HEK293 (cell line): Measurements from ENCODE around the gene ATMIN.

Experiments
- CTCF ChIA-PET: fragments of 350-600 bp; formaldehyde crosslinking; extraction: SDS; loops from one replicate; lab custom pipeline; 2021; ENCODE audit warnings: antibody characterized with exemption; lab: Yijun Ruan, JAX
- POLR2A ChIA-PET: fragments of 300-600 bp; formaldehyde crosslinking; extraction: SDS; loops from one replicate; lab custom pipeline; 2020; ENCODE audit warnings: antibody characterized with exemption, inconsistent platforms; lab: Yijun Ruan, JAX
- H3K27ac ChIP-seq: fragments of 200-500 bp; sonication (Bioruptor generic); 2 replicates; pipeline ENCODE4 v1.5.1; 2014; ENCODE audit warnings: low read depth, low read length, control low read depth, inconsistent platforms; ENCODE audit errors: extremely low read depth
- H3K36me3 ChIP-seq, 2 experiments: fragments of 200-500 bp in 1 of 2; sonication (Bioruptor generic) in 1 of 2; 1 replicate in 1 of 2; 2 replicates in 1 of 2; pipeline ENCODE4 v1.5.1; 2014 to 2017; ENCODE audit warnings: inconsistent platforms in 2 of 2, low read length in 2 of 2; ENCODE audit not compliant: control insufficient read depth in 2 of 2, insufficient read depth in 1 of 2
- H3K4me1 ChIP-seq: fragments of 200-500 bp; sonication (Bioruptor generic); 2 replicates; pipeline ENCODE4 v1.5.1; 2014; ENCODE audit warnings: mild to moderate bottlenecking, low read length, inconsistent platforms; ENCODE audit not compliant: control insufficient read depth, insufficient read depth
- H3K4me3 ChIP-seq: 2 replicates; pipeline ENCODE4 v1.5.1; 2011; ENCODE audit warnings: low read depth, mild to moderate bottlenecking, control low read depth, low read length, moderate library complexity
- H3K9me3 ChIP-seq: fragments of 200-500 bp; sonication (Bioruptor generic); 2 replicates; pipeline ENCODE4 v1.5.1; 2014; ENCODE audit warnings: low read depth, low read length, inconsistent platforms; ENCODE audit not compliant: control insufficient read depth, insufficient read depth
- KLF1 ChIP-seq: fragments of 450-650 bp; formaldehyde crosslinking; IDR thresholded peaks from 2 replicates; pipeline ENCODE4 v1.5.1; 2016; ENCODE audit warnings: missing biosample characterization, missing genetic modification characterization
- KLF10 ChIP-seq: fragments of 450-650 bp; IDR thresholded peaks from 2 replicates; pipeline ENCODE4 v1.5.1; 2018; ENCODE audit warnings: missing biosample characterization, mild to moderate bottlenecking, missing genetic modification characterization
- MYNN ChIP-seq: fragments of 450-650 bp; formaldehyde crosslinking; IDR thresholded peaks from 2 replicates; pipeline ENCODE4 v1.5.1; 2016; ENCODE audit warnings: missing biosample characterization, missing genetic modification characterization, borderline replicate concordance
- SALL2 ChIP-seq: fragments of 450-650 bp; formaldehyde crosslinking; IDR thresholded peaks from 2 replicates; pipeline ENCODE4 v1.5.0; 2017; ENCODE audit warnings: missing biosample characterization, mild to moderate bottlenecking, missing genetic modification characterization, borderline replicate concordance
- ZFP37 ChIP-seq: fragments of 450-650 bp; formaldehyde crosslinking; IDR thresholded peaks from 2 replicates; pipeline ENCODE4 v1.5.1; 2016; ENCODE audit warnings: missing biosample characterization, missing genetic modification characterization
- ZFP41 ChIP-seq: fragments of 450-650 bp; formaldehyde crosslinking; IDR thresholded peaks from 2 replicates; pipeline ENCODE4 v1.5.1; 2016; ENCODE audit warnings: missing biosample characterization, missing genetic modification characterization, borderline replicate concordance
- ZNF146 ChIP-seq: fragments of 450-650 bp; formaldehyde crosslinking; IDR thresholded peaks from 2 replicates; pipeline ENCODE4 v1.5.1; 2016; ENCODE audit warnings: missing biosample characterization, missing genetic modification characterization
- ZNF324 ChIP-seq: fragments of 450-650 bp; formaldehyde crosslinking; IDR thresholded peaks from 2 replicates; pipeline ENCODE4 v1.5.1; 2016; ENCODE audit warnings: missing biosample characterization, missing genetic modification characterization
- ZNF510 ChIP-seq: fragments of 450-650 bp; formaldehyde crosslinking; IDR thresholded peaks from 2 replicates; pipeline ENCODE4 v1.5.1; 2018; ENCODE audit warnings: mild to moderate bottlenecking, missing genetic modification characterization, missing biosample characterization; ENCODE audit not compliant: insufficient replicate concordance
- ZNF596 ChIP-seq: fragments of 450-650 bp; IDR thresholded peaks from 2 replicates; pipeline ENCODE4 v1.5.0; 2018; ENCODE audit warnings: missing biosample characterization, mild to moderate bottlenecking, missing genetic modification characterization, moderate library complexity
- ZNF600 ChIP-seq: fragments of 450-650 bp; formaldehyde crosslinking; IDR thresholded peaks from 2 replicates; pipeline ENCODE4 v1.5.1; 2016; ENCODE audit warnings: missing biosample characterization, missing genetic modification characterization
- ZNF837 ChIP-seq: fragments of 450-650 bp; formaldehyde crosslinking; IDR thresholded peaks from 2 replicates; pipeline ENCODE4 v1.5.1; 2016; ENCODE audit warnings: missing biosample characterization, missing genetic modification characterization
- TF ChIP-seq, protein P1 (sequence below): fragments of 450-650 bp; formaldehyde crosslinking; conservative IDR thresholded peaks from 2 replicates; pipeline ENCODE4 v1.5.1; 2016; ENCODE audit warnings: low read depth, missing biosample characterization, missing genetic modification characterization
- TF ChIP-seq, protein P2 (sequence below): IDR thresholded peaks from 2 replicates; pipeline ENCODE4 v1.6.1; 2011; ENCODE audit warnings: mild to moderate bottlenecking, low read depth, low read length, borderline replicate concordance
- TF ChIP-seq, protein P3 (sequence below): fragments of 450-650 bp; formaldehyde crosslinking; IDR thresholded peaks from 2 replicates; pipeline ENCODE4 v1.5.1; 2016; ENCODE audit warnings: missing biosample characterization, missing genetic modification characterization, low read depth
- TF ChIP-seq, protein P4 (sequence below): fragments of 450-650 bp; formaldehyde crosslinking; IDR thresholded peaks from 2 replicates; pipeline ENCODE4 v1.5.1; 2016; ENCODE audit warnings: missing biosample characterization, missing genetic modification characterization
- TF ChIP-seq, protein P5 (sequence below): fragments of 450-650 bp; formaldehyde crosslinking; IDR thresholded peaks from 2 replicates; pipeline ENCODE4 v1.5.1; 2016; ENCODE audit warnings: missing biosample characterization, missing genetic modification characterization

The ATMIN gene

DNA sequence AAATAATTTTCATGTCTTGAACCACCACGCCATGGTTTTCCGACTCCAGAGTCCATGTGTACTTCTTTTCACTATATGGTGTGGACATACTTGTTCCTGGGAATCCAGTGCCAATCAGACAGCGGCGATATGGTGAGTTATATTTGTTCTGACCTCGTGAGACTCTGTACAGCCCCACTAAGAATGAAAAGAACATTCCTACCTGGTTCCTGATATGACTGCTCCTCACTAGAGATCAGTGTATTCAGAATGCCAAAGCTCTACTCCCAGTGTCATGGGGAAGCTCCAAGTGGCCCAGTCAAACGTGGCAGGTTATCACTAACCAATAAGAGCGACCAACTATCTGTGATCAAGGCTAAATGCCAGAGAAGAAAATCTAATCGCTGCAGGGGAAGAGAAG lies 35.3 kb downstream of the ATMIN start (continued):
- TF ChIP-seq, protein P1, sequence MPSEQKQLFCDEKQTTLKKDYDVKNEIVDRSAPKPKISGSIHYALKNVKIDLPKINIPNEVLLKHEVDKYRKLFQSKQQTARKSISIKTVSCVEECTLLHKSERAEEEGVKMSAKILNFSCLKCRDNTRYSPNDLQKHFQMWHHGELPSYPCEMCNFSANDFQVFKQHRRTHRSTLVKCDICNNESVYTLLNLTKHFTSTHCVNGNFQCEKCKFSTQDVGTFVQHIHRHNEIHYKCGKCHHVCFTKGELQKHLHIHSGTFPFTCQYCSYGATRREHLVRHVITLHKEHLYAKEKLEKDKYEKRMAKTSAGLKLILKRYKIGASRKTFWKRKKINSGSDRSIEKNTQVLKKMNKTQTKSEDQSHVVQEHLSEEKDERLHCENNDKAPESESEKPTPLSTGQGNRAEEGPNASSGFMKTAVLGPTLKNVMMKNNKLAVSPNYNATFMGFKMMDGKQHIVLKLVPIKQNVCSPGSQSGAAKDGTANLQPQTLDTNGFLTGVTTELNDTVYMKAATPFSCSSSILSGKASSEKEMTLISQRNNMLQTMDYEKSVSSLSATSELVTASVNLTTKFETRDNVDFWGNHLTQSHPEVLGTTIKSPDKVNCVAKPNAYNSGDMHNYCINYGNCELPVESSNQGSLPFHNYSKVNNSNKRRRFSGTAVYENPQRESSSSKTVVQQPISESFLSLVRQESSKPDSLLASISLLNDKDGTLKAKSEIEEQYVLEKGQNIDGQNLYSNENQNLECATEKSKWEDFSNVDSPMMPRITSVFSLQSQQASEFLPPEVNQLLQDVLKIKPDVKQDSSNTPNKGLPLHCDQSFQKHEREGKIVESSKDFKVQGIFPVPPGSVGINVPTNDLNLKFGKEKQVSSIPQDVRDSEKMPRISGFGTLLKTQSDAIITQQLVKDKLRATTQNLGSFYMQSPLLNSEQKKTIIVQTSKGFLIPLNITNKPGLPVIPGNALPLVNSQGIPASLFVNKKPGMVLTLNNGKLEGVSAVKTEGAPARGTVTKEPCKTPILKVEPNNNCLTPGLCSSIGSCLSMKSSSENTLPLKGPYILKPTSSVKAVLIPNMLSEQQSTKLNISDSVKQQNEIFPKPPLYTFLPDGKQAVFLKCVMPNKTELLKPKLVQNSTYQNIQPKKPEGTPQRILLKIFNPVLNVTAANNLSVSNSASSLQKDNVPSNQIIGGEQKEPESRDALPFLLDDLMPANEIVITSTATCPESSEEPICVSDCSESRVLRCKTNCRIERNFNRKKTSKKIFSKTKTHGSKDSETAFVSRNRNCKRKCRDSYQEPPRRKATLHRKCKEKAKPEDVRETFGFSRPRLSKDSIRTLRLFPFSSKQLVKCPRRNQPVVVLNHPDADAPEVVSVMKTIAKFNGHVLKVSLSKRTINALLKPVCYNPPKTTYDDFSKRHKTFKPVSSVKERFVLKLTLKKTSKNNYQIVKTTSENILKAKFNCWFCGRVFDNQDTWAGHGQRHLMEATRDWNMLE (tag by site-specific recombination), result no peak
- TF ChIP-seq ZNF596 (no peak), ZNF146 (tag by site-specific recombination) (no peak), KLF10 (tag by site-specific recombination) (no peak), ZNF600 (tag by site-specific recombination) (no peak), ZNF510 (tag by site-specific recombination) (no peak), ZFP37 (tag by site-specific recombination) (no peak), ZNF837 (tag by site-specific recombination) (no peak)
- TF ChIP-seq, protein P2, sequence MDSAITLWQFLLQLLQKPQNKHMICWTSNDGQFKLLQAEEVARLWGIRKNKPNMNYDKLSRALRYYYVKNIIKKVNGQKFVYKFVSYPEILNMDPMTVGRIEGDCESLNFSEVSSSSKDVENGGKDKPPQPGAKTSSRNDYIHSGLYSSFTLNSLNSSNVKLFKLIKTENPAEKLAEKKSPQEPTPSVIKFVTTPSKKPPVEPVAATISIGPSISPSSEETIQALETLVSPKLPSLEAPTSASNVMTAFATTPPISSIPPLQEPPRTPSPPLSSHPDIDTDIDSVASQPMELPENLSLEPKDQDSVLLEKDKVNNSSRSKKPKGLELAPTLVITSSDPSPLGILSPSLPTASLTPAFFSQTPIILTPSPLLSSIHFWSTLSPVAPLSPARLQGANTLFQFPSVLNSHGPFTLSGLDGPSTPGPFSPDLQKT, result no peak

DNA sequence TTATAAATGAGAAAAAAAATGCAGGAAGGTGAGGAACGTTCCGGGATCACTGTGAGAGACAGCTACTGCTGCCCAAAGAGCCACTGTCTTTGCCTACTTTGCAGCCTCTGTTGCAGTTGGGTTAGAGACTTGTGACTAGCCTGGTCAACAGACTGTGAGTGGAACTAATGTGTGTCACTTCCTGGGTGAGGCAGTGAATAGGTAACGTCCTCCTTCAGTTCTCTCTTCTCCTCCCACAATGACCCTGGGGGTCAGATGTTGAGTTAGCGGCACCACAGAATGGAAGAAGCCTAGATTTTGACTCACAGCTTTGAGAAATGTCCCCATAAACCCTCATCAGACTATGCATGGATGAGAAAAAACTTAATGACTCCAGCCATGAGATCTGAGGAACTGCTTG lies 36.2 kb downstream of the ATMIN start:
- POLR2A ChIA-PET, result no interaction called here
- TF ChIP-seq SALL2 (tag by site-specific recombination) (no peak), MYNN (tag by site-specific recombination) (no peak)
- TF ChIP-seq, protein P3, sequence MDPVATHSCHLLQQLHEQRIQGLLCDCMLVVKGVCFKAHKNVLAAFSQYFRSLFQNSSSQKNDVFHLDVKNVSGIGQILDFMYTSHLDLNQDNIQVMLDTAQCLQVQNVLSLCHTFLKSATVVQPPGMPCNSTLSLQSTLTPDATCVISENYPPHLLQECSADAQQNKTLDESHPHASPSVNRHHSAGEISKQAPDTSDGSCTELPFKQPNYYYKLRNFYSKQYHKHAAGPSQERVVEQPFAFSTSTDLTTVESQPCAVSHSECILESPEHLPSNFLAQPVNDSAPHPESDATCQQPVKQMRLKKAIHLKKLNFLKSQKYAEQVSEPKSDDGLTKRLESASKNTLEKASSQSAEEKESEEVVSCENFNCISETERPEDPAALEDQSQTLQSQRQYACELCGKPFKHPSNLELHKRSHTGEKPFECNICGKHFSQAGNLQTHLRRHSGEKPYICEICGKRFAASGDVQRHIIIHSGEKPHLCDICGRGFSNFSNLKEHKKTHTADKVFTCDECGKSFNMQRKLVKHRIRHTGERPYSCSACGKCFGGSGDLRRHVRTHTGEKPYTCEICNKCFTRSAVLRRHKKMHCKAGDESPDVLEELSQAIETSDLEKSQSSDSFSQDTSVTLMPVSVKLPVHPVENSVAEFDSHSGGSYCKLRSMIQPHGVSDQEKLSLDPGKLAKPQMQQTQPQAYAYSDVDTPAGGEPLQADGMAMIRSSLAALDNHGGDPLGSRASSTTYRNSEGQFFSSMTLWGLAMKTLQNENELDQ (tag by site-specific recombination), result no peak
- Histone ChIP-seq H3K36me3 (no peaks in the 10 kb centered on the region), H3K4me3 (no peak overlapping the region), H3K4me1 (no peaks in the 10 kb centered on the region), H3K27ac (no peak overlapping the region), H3K9me3 (no peaks in the 10 kb centered on the region)
- CTCF ChIA-PET, result interaction anchor here (0.6 kb wide), 1 partner anchor 364 kb away, joined by 3 read pairs; no protein-coding TSS in a partner anchor

DNA sequence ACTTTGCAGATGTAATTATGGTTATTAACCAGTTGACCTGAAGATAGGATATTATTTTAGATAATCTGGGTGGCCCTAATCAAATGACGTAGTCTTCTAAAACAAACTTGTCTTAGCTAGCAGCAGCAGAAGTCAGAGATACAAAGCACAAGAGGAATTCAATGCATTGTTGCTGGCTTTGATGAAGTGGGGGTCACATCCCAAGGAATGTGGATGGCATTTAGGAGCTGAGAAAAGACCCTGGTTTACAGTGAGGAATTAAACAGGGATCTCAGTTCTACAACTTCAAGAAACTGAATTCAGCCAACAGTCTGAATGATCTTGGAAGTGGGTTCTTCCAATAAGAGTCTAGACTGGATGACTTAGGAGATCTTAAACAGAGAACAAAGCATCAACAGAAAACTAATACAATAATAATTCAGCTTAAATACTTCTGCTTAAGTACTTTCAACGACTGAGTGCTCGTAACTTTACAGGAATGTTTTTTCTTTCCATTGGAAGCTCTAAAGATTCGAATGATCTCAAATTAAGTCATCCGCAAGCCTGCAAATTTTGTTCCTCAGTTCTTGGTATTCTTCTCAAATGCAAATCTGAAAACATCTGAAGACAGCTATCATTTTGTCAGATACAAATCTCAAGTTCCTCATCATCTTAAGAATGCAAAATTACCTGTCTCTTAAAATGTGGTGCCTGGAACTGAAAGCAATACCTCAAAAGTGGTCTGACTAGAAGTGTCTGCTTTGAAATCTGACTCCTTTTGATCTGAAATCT lies 38.1 kb downstream of the ATMIN start:
- Histone ChIP-seq H3K4me3 (no peak overlapping the region), H3K4me1 (no peaks in the 10 kb centered on the region), H3K9me3 (no peaks in the 10 kb centered on the region), H3K27ac (no peak overlapping the region), H3K36me3 (no peaks in the 10 kb centered on the region)
- ChIA-PET CTCF (interaction anchor here (1.0 kb wide), 1 partner anchor 38 kb away, joined by 7 read pairs; the partner anchor contains the start of gene ATMIN), POLR2A (no interaction called here)
- TF ChIP-seq ZFP41 (tag by site-specific recombination) (no peak), ZNF324 (tag by site-specific recombination) (no peak), KLF1 (tag by site-specific recombination) (no peak), ZNF146 (tag by site-specific recombination) (no peak)
- TF ChIP-seq, protein P4, sequence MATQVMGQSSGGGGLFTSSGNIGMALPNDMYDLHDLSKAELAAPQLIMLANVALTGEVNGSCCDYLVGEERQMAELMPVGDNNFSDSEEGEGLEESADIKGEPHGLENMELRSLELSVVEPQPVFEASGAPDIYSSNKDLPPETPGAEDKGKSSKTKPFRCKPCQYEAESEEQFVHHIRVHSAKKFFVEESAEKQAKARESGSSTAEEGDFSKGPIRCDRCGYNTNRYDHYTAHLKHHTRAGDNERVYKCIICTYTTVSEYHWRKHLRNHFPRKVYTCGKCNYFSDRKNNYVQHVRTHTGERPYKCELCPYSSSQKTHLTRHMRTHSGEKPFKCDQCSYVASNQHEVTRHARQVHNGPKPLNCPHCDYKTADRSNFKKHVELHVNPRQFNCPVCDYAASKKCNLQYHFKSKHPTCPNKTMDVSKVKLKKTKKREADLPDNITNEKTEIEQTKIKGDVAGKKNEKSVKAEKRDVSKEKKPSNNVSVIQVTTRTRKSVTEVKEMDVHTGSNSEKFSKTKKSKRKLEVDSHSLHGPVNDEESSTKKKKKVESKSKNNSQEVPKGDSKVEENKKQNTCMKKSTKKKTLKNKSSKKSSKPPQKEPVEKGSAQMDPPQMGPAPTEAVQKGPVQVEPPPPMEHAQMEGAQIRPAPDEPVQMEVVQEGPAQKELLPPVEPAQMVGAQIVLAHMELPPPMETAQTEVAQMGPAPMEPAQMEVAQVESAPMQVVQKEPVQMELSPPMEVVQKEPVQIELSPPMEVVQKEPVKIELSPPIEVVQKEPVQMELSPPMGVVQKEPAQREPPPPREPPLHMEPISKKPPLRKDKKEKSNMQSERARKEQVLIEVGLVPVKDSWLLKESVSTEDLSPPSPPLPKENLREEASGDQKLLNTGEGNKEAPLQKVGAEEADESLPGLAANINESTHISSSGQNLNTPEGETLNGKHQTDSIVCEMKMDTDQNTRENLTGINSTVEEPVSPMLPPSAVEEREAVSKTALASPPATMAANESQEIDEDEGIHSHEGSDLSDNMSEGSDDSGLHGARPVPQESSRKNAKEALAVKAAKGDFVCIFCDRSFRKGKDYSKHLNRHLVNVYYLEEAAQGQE (tag by site-specific recombination), result no peak
- TF ChIP-seq, protein P5, sequence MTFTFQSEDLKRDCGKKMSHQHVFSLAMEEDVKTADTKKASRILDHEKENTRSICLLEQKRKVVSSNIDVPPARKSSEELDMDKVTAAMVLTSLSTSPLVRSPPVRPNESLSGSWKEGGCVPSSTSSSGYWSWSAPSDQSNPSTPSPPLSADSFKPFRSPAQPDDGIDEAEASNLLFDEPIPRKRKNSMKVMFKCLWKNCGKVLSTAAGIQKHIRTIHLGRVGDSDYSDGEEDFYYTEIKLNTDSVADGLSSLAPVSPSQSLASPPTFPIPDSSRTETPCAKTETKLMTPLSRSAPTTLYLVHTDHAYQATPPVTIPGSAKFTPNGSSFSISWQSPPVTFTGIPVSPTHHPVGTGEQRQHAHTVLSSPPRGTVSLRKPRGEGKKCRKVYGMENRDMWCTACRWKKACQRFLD (tag by site-specific recombination), result no peak
